ENCODE data around the gene SLC38A11. TPM values are rescaled to one million over a fixed set of nuclear protein-coding genes. Genes with fewer than 3 reads are reported as not detected.

SLC38A11 gene
- total RNA-seq, 1 experiment from 2014 or later, result not detected

GRCh38 chr2:164915566-164915965 lies 39.8 kb downstream of the SLC38A11 start:
- Mint-ChIP-seq H3K4me3 (ENCODE audit: unreplicated experiment) (no peak overlapping the region), H3K4me1 (ENCODE audit: insufficient read depth, unreplicated experiment) (peaks cover 5% of the 10 kb centered on the region), H3K36me3 (ENCODE audit: insufficient read depth, unreplicated experiment) (peaks cover 6% of the 10 kb centered on the region), H3K9me3 (ENCODE audit: unreplicated experiment) (no peaks in the 10 kb centered on the region), H3K27me3 (ENCODE audit: insufficient read depth, unreplicated experiment) (no peaks in the 10 kb centered on the region), H3K27ac (ENCODE audit: low read depth, unreplicated experiment) (no peak overlapping the region)
- POLR2A ChIA-PET, result interaction anchor here (3.6 to 4.2 kb wide), 2 partner anchors 68 to 74 kb away, joined by 18 to 54 read pairs; partner anchors contain the start of gene COBLL1
- TF ChIP-seq, protein P1, sequence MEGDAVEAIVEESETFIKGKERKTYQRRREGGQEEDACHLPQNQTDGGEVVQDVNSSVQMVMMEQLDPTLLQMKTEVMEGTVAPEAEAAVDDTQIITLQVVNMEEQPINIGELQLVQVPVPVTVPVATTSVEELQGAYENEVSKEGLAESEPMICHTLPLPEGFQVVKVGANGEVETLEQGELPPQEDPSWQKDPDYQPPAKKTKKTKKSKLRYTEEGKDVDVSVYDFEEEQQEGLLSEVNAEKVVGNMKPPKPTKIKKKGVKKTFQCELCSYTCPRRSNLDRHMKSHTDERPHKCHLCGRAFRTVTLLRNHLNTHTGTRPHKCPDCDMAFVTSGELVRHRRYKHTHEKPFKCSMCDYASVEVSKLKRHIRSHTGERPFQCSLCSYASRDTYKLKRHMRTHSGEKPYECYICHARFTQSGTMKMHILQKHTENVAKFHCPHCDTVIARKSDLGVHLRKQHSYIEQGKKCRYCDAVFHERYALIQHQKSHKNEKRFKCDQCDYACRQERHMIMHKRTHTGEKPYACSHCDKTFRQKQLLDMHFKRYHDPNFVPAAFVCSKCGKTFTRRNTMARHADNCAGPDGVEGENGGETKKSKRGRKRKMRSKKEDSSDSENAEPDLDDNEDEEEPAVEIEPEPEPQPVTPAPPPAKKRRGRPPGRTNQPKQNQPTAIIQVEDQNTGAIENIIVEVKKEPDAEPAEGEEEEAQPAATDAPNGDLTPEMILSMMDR (IDR thresholded peaks at IDR 0.05; ENCODE audit: unreplicated experiment), result no peak
- no TSS peak for BruUV-seq (replicated peaks)
- CTCF ChIA-PET, result interaction anchor here (1.1 to 3.9 kb wide), 8 partner anchors 12 to 179 kb away, joined by 3 to 67 read pairs (median 18); partner anchors contain the start of gene COBLL1
- intact Hi-C loops (cut with micrococcal nuclease), result no loop called here
- DNase-seq (ENCODE audit: unreplicated experiment), result no peak

GRCh38 chr2:164913640-164914350 lies 41.5 kb downstream of the SLC38A11 start:
- Mint-ChIP-seq H3K27me3 (ENCODE audit: insufficient read depth, unreplicated experiment) (no peaks in the 10 kb centered on the region), H3K27ac (ENCODE audit: low read depth, unreplicated experiment) (no peak overlapping the region), H3K4me3 (ENCODE audit: unreplicated experiment) (no peak overlapping the region), H3K4me1 (ENCODE audit: insufficient read depth, unreplicated experiment) (peaks cover 16% of the 10 kb centered on the region), H3K36me3 (ENCODE audit: insufficient read depth, unreplicated experiment) (no peaks in the 10 kb centered on the region), H3K9me3 (ENCODE audit: unreplicated experiment) (no peaks in the 10 kb centered on the region)
- intact Hi-C loops (cut with micrococcal nuclease), result loop anchor here (1.0 kb wide), 2 partner anchors 71 to 176 kb away; no protein-coding TSS in a partner anchor
- no TSS peak for BruUV-seq (replicated peaks)
- peak; percentile 31 for DNase-seq (ENCODE audit: unreplicated experiment)
- TF ChIP-seq, protein P1 (IDR thresholded peaks at IDR 0.05; ENCODE audit: unreplicated experiment), result peak; percentile 49
- CTCF ChIA-PET, result interaction anchor here (0.6 to 3.9 kb wide), 27 partner anchors 8 to 211 kb away, joined by 3 to 67 read pairs (median 5); partner anchors contain the start of gene COBLL1
- POLR2A ChIA-PET, result interaction anchor here (0.6 to 4.2 kb wide), 9 partner anchors 11 to 619 kb away, joined by 3 to 54 read pairs (median 5); partner anchors contain the start of gene COBLL1

DNA sequence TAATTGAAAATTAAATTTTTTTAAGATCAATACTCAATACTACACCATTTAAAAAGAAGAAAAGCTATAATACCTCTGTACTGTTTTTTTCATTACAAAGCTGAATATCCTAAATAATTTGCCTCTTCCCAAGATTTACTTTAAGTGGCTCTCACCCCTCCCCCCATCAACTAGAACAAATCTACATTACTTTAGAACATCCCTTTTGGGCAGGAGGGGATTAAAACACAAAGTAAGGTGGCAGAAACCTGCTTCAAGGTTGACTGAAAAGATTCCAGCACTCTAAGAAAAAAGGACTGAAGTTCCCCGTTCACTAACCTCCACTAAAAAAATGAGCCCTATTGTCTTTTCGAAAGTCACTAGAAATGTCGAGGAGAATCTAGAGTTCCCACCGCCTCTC lies 42.3 kb downstream of the SLC38A11 start:
- Mint-ChIP-seq H3K27ac (ENCODE audit: low read depth, unreplicated experiment) (no peak overlapping the region), H3K9me3 (ENCODE audit: unreplicated experiment) (no peaks in the 10 kb centered on the region), H3K27me3 (ENCODE audit: insufficient read depth, unreplicated experiment) (no peaks in the 10 kb centered on the region), H3K4me3 (ENCODE audit: unreplicated experiment) (no peak overlapping the region), H3K36me3 (ENCODE audit: insufficient read depth, unreplicated experiment) (no peaks in the 10 kb centered on the region), H3K4me1 (ENCODE audit: insufficient read depth, unreplicated experiment) (peaks cover 16% of the 10 kb centered on the region)
- intact Hi-C loops (cut with micrococcal nuclease), result loop anchor here (1.0 kb wide), 2 partner anchors 71 to 176 kb away; no protein-coding TSS in a partner anchor
- TF ChIP-seq, protein P1 (IDR thresholded peaks at IDR 0.05; ENCODE audit: unreplicated experiment), result no peak
- no TSS peak for BruUV-seq (replicated peaks)
- ChIA-PET CTCF (interaction anchor here (0.6 to 3.9 kb wide), 23 partner anchors 8 to 193 kb away, joined by 3 to 67 read pairs (median 5); partner anchors contain the start of gene COBLL1), POLR2A (interaction anchor here (0.6 to 4.2 kb wide), 10 partner anchors 10 to 620 kb away, joined by 3 to 54 read pairs (median 5); partner anchors contain the start of gene COBLL1)
- no peak for DNase-seq (ENCODE audit: unreplicated experiment)

DNA sequence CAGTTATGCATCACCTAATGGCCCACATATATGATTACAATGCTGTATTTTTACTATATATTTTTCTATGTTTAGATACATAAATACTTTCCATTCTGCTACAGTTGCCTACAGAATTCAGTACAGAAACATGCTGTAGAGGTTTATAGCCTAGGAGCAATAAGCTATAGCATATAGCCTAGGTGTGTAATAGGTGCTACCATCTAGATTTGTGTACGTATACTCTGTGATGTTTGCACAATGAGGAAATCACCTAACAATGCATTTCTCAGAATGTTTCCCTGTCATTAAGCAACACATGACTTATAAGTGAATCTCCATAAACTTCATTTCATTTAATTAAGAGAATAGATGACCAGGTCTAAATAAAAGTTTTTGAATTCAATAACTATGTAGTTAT lies 43.5 kb downstream of the SLC38A11 start:
- no peaks in the 10 kb centered on the region for H3K36me3 Mint-ChIP-seq (ENCODE audit: insufficient read depth, unreplicated experiment)
- H3K4me3 Mint-ChIP-seq (ENCODE audit: unreplicated experiment), result no peak overlapping the region
- TF ChIP-seq, protein P1 (IDR thresholded peaks at IDR 0.05; ENCODE audit: unreplicated experiment), result no peak
- no peaks in the 10 kb centered on the region for H3K27me3 Mint-ChIP-seq (ENCODE audit: insufficient read depth, unreplicated experiment)
- DNase-seq (ENCODE audit: unreplicated experiment), result no peak
- BruUV-seq (replicated peaks), result no TSS peak
- ChIA-PET POLR2A (interaction anchor here (0.6 to 4.2 kb wide), 4 partner anchors 64 to 302 kb away, joined by 3 to 54 read pairs (median 17); partner anchors contain the start of gene COBLL1), CTCF (interaction anchor here (0.5 to 3.9 kb wide), 3 partner anchors 71 to 175 kb away, joined by 3 to 67 read pairs (median 47); partner anchors contain the start of gene COBLL1)
- H3K9me3 Mint-ChIP-seq (ENCODE audit: unreplicated experiment), result no peaks in the 10 kb centered on the region
- H3K4me1 Mint-ChIP-seq (ENCODE audit: insufficient read depth, unreplicated experiment), result peaks cover 16% of the 10 kb centered on the region
- H3K27ac Mint-ChIP-seq (ENCODE audit: low read depth, unreplicated experiment), result no peak overlapping the region
- intact Hi-C loops (cut with micrococcal nuclease), result no loop called here

All from MCF 10A (cell line).